ENCODE results near the gene SORL1. TPM values are rescaled to one million over a fixed set of nuclear protein-coding genes. Genes with fewer than 3 reads are reported as not detected.

Gene SORL1
- total RNA-seq, 1 donor from 2014 or later = 4.6 TPM

DNA sequence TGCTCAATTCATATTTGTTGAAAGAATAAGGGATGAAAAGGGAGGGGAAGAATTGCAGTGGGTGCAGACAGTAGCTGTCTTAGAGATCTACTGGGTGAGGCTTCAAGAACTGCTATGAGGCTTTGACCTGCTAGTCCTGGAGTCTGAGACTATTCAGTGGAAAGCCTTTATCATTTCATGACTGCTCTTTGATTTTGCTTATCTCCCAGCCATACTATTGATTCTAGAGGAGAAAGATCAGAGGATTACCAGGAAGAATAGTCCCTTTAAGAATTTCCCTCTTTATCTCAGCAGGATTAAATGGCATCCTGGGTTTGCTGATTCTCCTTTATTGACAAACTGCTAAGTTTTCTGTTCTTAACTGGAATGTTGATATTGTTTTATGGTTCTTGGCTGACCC is 108.1 kb downstream of the SORL1 start:
- peaks cover 4% of the 10 kb centered on the region for H3K27me3 Mint-ChIP-seq (ENCODE audit: unreplicated experiment)
- no peaks in the 10 kb centered on the region for H3K9me3 Mint-ChIP-seq (ENCODE audit: unreplicated experiment)
- no peaks in the 10 kb centered on the region for H3K4me1 Mint-ChIP-seq (ENCODE audit: unreplicated experiment)
- TF ChIP-seq, protein P1, sequence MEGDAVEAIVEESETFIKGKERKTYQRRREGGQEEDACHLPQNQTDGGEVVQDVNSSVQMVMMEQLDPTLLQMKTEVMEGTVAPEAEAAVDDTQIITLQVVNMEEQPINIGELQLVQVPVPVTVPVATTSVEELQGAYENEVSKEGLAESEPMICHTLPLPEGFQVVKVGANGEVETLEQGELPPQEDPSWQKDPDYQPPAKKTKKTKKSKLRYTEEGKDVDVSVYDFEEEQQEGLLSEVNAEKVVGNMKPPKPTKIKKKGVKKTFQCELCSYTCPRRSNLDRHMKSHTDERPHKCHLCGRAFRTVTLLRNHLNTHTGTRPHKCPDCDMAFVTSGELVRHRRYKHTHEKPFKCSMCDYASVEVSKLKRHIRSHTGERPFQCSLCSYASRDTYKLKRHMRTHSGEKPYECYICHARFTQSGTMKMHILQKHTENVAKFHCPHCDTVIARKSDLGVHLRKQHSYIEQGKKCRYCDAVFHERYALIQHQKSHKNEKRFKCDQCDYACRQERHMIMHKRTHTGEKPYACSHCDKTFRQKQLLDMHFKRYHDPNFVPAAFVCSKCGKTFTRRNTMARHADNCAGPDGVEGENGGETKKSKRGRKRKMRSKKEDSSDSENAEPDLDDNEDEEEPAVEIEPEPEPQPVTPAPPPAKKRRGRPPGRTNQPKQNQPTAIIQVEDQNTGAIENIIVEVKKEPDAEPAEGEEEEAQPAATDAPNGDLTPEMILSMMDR (IDR thresholded peaks at IDR 0.05; ENCODE audit: unreplicated experiment) = no peak
- H3K27ac Mint-ChIP-seq (ENCODE audit: unreplicated experiment) = no peak overlapping the region
- DNase-seq (ENCODE audit: low spot score) = no peak
- H3K36me3 Mint-ChIP-seq (ENCODE audit: low read depth, unreplicated experiment) = no peaks in the 10 kb centered on the region
- H3K4me3 Mint-ChIP-seq (ENCODE audit: unreplicated experiment) = no peak overlapping the region

DNA sequence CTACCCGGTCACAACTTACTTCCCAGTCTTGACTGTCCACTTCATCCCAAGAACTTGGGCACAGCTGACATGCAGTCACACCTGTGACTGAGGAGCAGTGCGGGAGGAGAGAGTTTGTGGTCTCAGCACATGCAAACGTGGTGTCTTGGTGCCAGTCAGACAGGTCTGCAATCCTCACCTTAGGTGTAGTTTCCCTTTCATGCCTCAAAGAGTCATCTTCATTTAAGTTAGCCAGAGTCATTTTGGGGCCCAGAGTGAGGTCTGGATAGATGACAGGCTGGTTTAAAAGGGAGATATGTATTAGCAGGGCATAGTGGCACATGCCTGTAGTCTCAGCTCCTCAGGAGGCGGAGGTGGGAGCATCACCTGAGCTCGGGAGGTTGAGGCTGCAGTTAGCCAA is 109.1 kb downstream of the SORL1 start:
- no peaks in the 10 kb centered on the region for H3K36me3 Mint-ChIP-seq (ENCODE audit: low read depth, unreplicated experiment)
- no peak for DNase-seq (ENCODE audit: low spot score)
- TF ChIP-seq, protein P1 (IDR thresholded peaks at IDR 0.05; ENCODE audit: unreplicated experiment) = no peak
- H3K4me1 Mint-ChIP-seq (ENCODE audit: unreplicated experiment) = no peaks in the 10 kb centered on the region
- peaks cover 4% of the 10 kb centered on the region for H3K27me3 Mint-ChIP-seq (ENCODE audit: unreplicated experiment)
- no peaks in the 10 kb centered on the region for H3K9me3 Mint-ChIP-seq (ENCODE audit: unreplicated experiment)
- H3K27ac Mint-ChIP-seq (ENCODE audit: unreplicated experiment) = no peak overlapping the region
- H3K4me3 Mint-ChIP-seq (ENCODE audit: unreplicated experiment) = no peak overlapping the region

DNA sequence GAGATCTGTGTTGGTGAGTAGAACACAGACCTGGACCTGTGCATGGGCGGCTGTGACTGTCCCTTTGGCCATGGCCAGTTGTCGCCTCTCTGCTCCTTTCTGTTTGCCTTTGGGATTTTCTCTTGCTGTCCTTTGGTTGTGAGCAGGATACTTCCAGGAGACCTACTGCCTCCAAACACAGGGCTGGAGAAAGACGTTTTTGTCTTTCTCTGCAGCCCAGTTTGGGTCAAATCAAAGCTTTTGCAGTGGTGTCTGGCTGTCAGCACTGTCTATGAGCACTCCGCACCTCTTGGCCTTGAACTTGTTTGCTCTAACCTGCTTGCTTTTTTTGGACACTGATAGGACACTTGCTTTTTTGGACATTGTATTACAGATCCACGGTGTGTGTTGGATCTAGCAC is 109.6 kb downstream of the SORL1 start:
- no peak for DNase-seq (ENCODE audit: low spot score)
- no peak overlapping the region for H3K4me3 Mint-ChIP-seq (ENCODE audit: unreplicated experiment)
- H3K27me3 Mint-ChIP-seq (ENCODE audit: unreplicated experiment) = peaks cover 1% of the 10 kb centered on the region
- no peak overlapping the region for H3K27ac Mint-ChIP-seq (ENCODE audit: unreplicated experiment)
- H3K4me1 Mint-ChIP-seq (ENCODE audit: unreplicated experiment) = peaks cover under 1% of the 10 kb centered on the region
- H3K36me3 Mint-ChIP-seq (ENCODE audit: low read depth, unreplicated experiment) = no peaks in the 10 kb centered on the region
- TF ChIP-seq, protein P1 (IDR thresholded peaks at IDR 0.05; ENCODE audit: unreplicated experiment) = no peak
- H3K9me3 Mint-ChIP-seq (ENCODE audit: unreplicated experiment) = no peaks in the 10 kb centered on the region

DNA sequence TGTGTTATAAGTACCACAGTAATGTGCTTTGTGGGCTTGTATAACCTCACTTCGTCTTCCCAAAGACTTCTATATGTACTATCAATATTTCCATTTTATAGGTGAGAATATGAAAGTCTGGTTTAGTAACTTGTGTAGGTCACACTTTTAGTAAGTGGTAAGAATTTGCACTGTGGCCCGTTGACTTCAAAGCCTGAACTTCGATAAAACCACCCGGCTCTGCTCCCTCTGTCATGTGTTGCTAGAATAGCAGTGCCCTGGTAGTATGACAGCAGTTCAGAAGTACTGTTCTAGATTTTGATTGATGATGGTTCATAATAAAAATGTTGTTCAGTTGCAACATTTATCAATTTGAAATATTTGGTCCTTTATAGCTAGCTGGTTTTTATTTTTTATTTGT is 110.9 kb downstream of the SORL1 start:
- no peak overlapping the region for H3K27ac Mint-ChIP-seq (ENCODE audit: unreplicated experiment)
- no peaks in the 10 kb centered on the region for H3K36me3 Mint-ChIP-seq (ENCODE audit: low read depth, unreplicated experiment)
- no peaks in the 10 kb centered on the region for H3K9me3 Mint-ChIP-seq (ENCODE audit: unreplicated experiment)
- H3K27me3 Mint-ChIP-seq (ENCODE audit: unreplicated experiment) = peaks cover 1% of the 10 kb centered on the region
- TF ChIP-seq, protein P1 (IDR thresholded peaks at IDR 0.05; ENCODE audit: unreplicated experiment) = no peak
- no peak overlapping the region for H3K4me3 Mint-ChIP-seq (ENCODE audit: unreplicated experiment)
- H3K4me1 Mint-ChIP-seq (ENCODE audit: unreplicated experiment) = peaks cover 9% of the 10 kb centered on the region
- DNase-seq (ENCODE audit: low spot score) = no peak

DNA sequence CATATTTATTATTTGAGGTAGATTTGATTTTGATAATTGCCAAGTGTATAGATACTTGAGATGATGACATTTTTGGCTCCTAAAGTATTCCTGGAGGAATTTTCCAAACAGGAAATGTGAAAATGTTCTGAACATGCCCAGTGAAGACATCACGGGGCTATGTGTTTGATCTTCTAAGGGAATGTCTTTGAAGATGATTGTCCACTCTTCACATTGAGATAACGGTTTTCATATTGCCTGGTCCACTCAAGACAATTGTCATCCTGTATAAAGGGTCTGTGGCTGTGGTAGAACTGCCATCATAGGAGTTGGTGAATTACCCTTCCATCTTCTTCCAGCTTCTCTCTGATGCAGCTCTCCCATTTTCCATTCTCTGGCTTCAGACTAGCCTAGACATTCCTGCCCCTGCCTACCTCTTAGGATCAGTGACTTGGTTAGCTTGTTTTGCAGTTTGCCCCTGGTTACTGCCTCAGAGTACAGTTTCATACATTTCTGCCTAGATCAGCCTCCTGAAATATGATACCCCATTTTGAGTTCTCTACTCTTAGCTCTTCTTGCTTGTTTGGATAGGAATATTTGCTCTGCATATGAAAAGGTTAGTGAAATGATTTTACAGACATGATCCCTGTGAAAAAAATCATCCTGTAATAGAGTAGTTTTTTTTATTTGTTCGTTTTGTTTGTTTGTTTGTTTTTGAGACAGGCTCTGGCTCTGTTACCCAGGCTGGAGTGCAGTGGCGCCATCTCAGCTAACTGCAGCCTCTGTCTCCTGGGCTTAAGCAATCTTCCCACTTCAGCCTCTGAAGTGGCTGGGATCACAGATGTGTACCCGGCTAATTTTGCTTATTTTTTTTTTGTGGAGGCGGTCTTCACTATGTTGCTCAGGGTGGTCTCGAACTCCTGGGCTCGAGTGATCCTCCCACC is 112.0 kb downstream of the SORL1 start:
- no peaks in the 10 kb centered on the region for H3K9me3 Mint-ChIP-seq (ENCODE audit: unreplicated experiment)
- H3K4me3 Mint-ChIP-seq (ENCODE audit: unreplicated experiment) = no peak overlapping the region
- no peak for DNase-seq (ENCODE audit: low spot score)
- TF ChIP-seq, protein P1 (IDR thresholded peaks at IDR 0.05; ENCODE audit: unreplicated experiment) = no peak
- peaks cover 1% of the 10 kb centered on the region for H3K27me3 Mint-ChIP-seq (ENCODE audit: unreplicated experiment)
- H3K27ac Mint-ChIP-seq (ENCODE audit: unreplicated experiment) = no peak overlapping the region
- no peaks in the 10 kb centered on the region for H3K36me3 Mint-ChIP-seq (ENCODE audit: low read depth, unreplicated experiment)
- H3K4me1 Mint-ChIP-seq (ENCODE audit: unreplicated experiment) = peaks cover 9% of the 10 kb centered on the region
